HG03196 (cell line): ENCODE measurements around the gene MEOX1.

ENCODE experiments used
- ATAC-seq: cut with Tn5 transposase; IDR thresholded peaks from one replicate; pipeline ENCODE4 v1.9.1; 2021; ENCODE audit not compliant: unreplicated experiment

The MEOX1 gene

DNA sequence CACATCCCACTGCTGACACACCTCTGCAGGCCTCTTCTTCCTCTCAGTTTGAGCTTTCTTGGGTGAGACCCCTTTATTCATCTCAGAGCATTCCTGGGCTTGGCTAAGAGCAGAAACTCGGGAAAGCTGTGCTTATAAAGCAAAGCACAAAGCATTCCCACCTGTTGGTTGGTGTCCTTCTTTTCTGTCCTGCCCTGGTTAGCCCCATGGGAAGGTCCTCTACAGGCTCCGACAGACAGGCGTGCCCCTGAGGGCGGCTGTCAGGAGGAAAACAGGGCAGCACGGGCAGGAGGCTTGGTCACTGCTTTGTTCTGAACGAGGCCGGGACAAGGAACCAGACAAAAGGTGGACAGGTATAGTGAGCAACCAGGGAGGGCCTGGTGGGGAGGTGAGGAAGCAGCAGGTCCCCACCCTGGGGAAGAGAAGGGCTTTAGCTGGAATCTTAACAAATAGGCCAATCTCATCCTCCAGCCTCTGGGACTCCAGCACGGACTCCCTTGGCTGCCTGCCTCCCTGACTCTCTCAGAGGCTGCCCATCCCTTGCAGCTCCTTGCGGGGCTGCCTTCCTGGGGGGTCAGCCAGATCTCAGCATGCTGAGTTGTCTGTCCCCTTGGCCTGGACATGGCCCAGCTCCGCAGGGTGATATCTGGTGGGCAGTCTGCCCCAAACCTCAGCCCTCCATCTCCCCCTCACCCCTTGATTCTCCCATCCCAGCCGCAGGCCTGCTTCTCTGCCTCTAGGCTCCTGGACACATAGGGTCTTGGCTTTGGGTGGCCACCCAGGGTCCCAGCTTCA, 1.7 kb downstream of the MEOX1 start:
- no peak for ATAC-seq

GRCh38 chr17:43658900-43659299, 2.8 kb downstream of the MEOX1 start:
- ATAC-seq: no peak

- ATAC-seq: no peak
Observed at GRCh38 chr17:43655693-43656255, 5.9 kb downstream of the MEOX1 start.

GRCh38 chr17:43652124-43652480, 9.6 kb downstream of the MEOX1 start:
- no peak for ATAC-seq

- ATAC-seq: no peak
Observed at GRCh38 chr17:43650471-43650870, 11.3 kb downstream of the MEOX1 start.

DNA sequence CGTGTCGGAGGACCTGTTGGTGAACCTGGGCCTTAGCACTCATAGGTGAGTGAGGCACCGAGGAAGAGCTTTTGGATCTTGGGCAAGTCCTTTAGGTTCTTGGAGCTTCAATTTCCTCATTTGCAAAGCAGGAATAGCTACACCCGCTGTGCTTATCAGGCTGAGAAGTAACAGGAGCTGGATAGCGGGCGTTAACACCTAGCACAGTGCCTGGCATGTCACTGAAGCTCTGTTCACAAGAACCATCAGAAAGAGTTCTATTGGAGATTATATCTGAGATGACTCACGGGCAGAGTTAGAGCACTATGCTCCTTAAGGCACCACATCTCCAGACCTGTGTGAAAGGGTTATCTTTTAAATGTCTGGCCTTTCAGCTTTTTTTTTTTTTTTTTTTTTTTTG, 12.8 kb downstream of the MEOX1 start:
- no peak for ATAC-seq

DNA sequence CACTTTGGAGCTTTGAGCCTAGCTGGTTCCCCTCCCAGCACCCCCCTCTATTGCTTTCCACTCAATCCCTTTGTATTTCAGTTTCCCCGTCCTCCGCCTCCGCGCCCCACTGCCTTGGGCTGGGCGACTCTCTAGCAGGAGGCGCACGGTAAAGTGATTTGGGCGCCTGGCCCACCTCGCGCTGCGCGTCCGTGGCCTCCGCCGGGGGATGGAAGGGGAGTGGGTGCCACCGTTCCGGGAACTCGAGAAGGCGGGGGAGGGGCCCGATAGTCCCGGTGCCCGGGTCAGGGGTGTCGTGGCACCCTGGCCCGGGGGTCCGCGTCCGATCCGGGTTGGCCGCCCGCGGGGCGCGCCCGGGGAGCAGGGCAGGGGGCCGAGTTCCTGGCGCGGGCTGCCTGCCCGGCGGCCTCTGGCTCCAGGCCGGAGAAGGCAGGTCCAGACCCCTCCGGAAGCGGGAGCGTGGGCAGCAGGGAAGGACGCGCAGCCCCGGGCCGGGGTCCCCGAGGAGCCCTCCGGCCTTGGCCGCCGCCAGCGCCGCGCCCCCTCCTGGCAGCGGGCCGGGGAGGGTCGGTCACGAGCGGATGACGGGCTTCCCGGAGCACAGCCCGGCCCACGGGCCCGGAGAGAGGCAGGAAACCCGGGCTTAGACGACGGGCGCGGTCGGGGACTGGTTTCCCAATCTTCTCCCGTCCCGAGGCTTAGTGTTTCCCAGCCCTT, 15.8 kb downstream of the MEOX1 start:
- no peak for ATAC-seq

DNA sequence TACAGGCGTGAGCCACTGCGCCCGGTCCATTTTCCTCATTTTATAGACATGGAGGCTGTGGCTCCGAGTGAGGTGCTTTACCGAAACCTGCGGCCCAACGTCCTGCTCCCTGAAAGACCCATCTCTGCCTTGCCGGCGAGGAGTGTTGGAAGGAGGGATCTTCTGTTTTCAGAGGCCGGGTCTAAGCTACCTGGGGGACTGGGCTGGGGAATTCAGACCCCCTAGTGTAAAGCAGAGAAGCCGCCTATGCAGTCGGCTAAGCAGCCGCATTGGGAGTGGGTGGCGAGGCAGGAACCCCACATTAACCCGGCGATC, 16.3 kb downstream of the MEOX1 start:
- ATAC-seq: no peak

- ATAC-seq: no peak
Observed at GRCh38 chr17:43644081-43644480, 17.6 kb downstream of the MEOX1 start.

DNA sequence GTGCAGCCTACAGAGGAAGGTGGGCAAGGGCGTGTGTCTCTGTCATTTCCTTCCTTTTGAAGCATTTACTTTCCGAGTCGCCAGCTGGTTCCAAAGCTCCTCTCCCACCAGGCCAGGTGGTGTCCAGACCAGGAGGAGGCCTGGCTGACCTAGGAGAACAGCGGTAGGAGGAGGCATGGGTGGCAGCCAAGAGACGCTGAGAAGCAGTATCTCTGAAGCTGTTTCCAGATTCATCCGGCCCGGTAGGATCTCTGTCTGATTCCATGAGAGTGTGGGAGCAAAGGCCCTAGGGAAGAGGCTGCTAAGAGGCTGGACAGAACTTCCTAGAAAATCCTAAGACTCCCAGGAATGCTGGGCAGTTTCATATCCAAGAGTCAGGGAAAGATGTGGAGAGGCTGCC, 20.3 kb downstream of the MEOX1 start:
- ATAC-seq: no peak

- ATAC-seq: no peak
Observed at GRCh38 chr17:43640491-43641252, 21.1 kb downstream of the MEOX1 start.

- no peak for ATAC-seq
Observed at GRCh38 chr17:43637563-43638323, 24.0 kb downstream of the MEOX1 start.

DNA sequence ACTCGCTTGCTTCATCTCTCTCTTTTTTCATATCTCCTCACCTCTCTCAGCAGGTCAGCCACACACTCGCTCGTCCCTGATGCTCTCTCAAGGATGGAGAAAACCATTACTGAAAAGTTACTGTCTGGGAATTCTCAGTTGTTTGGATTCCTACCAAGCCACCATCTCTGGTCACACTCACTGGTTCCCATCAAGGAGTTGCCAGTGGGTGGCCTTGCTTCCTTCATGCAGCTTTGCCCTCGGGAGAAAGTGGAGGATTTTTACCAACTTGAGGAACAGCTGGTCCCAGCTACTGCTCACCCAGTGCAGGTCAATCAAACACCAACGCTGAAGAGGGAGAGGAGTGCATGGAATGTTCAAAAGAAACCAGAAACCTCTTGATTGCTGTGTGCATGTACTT, 25.3 kb downstream of the MEOX1 start:
- ATAC-seq: no peak

- ATAC-seq: no peak
Observed at GRCh38 chr17:43634591-43635125, 27.1 kb downstream of the MEOX1 start.

DNA sequence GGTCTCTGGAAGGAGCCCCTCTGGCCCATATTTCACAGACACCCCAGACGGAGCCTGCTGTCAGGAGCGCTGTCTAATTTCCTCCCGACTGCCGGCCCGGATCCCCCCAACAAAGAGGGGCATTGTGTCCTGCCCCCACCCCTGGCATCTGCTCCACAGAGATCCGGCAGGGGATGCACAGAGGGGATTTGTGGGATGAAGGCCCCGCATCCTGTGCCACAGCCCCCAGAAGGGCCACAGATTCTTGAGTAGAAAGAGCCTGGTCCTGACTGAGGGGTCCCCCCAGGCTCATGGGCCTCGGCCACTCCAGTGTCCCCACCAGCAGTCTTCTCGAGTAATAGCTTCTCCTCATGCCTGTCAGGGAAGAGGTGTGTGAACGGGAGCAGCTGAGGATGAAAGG, 29.5 kb downstream of the MEOX1 start:
- no peak for ATAC-seq

- ATAC-seq: no peak
Observed at GRCh38 chr17:43631429-43631828, 30.3 kb downstream of the MEOX1 start.

GRCh38 chr17:43628089-43628650, 33.6 kb downstream of the MEOX1 start:
- ATAC-seq: no peak

DNA sequence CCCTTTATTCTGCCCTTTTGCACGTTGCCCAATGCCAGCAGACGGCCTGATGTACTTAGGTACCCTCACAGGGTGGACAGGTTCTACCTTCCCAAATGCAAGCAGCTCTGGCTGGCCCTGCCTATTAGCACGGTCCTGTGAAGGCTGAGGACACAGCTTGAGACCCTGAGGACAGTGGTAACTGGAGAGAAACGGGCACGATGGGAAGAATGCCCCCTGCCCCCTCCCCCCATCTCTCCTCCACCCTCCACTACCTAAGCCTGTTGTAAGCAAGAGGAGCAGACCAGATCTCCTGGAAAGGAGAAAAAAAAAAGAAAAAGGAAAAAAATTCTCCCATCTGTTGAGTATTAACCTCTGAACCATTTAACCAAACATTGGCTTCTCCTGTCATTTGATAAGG, 34.1 kb downstream of the MEOX1 start:
- no peak for ATAC-seq

GRCh38 chr17:43626023-43626422, 35.7 kb downstream of the MEOX1 start:
- no peak for ATAC-seq

- ATAC-seq: no peak
Observed at GRCh38 chr17:43625606-43626005, 36.1 kb downstream of the MEOX1 start.
